ENCODE data around the gene DSTN. TPM values are rescaled to one million over a fixed set of nuclear protein-coding genes. Genes with fewer than 3 reads are reported as not detected.

Gene DSTN
- total and polyA plus RNA-seq, 2 donors (not counting 1 experiment from before 2014, with no cell fraction given), result 6.6 to 13.4 TPM

DNA sequence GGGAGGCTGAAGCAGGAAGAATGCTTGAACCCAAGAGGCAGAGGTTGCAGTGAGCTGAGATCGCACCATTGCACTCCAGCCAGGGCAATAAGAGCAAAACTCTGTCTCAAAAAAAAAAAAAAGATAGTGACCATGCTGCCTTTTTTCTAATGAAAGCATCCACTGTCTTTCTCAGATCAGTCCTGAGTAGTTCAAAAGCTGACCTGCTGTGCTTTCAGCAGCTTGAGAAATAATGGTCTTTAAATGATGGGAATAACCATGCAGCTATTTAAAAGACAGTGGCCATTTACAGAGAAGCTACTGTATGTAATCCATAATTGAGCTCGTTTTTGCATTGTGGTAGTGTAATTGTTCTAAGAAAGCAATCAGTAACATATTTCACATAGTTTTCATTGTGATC is 36.1 kb downstream of the DSTN start:
- Histone ChIP-seq H3K36me3 (replicated peaks in 1 of 2; ENCODE audit: control extremely low read depth in 1 of 2, control insufficient read depth in 1 of 2, extremely low read depth in 1 of 2, insufficient read depth in 2 of 2, low read length in 1 of 2) (peaks cover 0 to 7% of the 10 kb centered on the region in 2 experiments), H2AFZ (ENCODE audit: insufficient read depth, low read depth, low read length, poor library complexity, severe bottlenecking) (no peak overlapping the region), H3K9me3 (ENCODE audit: control extremely low read depth in 1 of 3, control insufficient read depth in 2 of 3, insufficient read depth in 1 of 3, low read length in 2 of 3) (no peaks in the 10 kb centered on the region), H3K79me2 (ENCODE audit: control insufficient read depth, insufficient read depth, low read length) (no peaks in the 10 kb centered on the region), H3K27me3 (replicated peaks in 1 of 4; ENCODE audit: control extremely low read depth in 1 of 4, control insufficient read depth in 3 of 4, insufficient read depth in 4 of 4, low read length in 3 of 4) (no peaks in the 10 kb centered on the region), H3K9ac (ENCODE audit: low read length) (no peak overlapping the region), H3K4me2 (replicated peaks; ENCODE audit: low read depth, low read length, poor library complexity, severe bottlenecking) (no peak overlapping the region), H3K27ac (ENCODE audit: low read length in 2 of 2) (no peak overlapping the region), H3K4me3 (ENCODE audit: control extremely low read depth in 1 of 5, extremely low read depth in 1 of 5, insufficient read depth in 1 of 5, low read depth in 2 of 5, low read length in 4 of 5) (no peak overlapping the region), H4K20me1 (ENCODE audit: control insufficient read depth, insufficient read depth, low read length, poor library complexity, severe bottlenecking) (no peaks in the 10 kb centered on the region), H3K4me1 (ENCODE audit: control insufficient read depth in 2 of 2, insufficient read depth in 2 of 2, low read length in 2 of 2) (peaks cover 11 to 14% of the 10 kb centered on the region in 2 donors)
- Mint-ChIP-seq H3K9me3 (ENCODE audit: insufficient read depth) (no peaks in the 10 kb centered on the region), H3K4me1 (peaks cover 20% of the 10 kb centered on the region), H3K27me3 (no peaks in the 10 kb centered on the region), H3K27ac (no peak overlapping the region), H3K4me3 (no peak overlapping the region)
- 100% methylated on average over 1 of the region's 2 CpGs for WGBS (ENCODE audit: insufficient coverage)
- DNase-seq (no peak), ATAC-seq (ENCODE audit: low read depth) (no peak)
- ChIA-PET CTCF (no interaction called here), POLR2A (interaction anchor here (0.6 kb wide), 1 partner anchor 50 kb away, joined by 3 read pairs; no protein-coding TSS in a partner anchor)
- intact Hi-C loops (cut with micrococcal nuclease), result no loop called here
- TF ChIP-seq, protein P1, sequence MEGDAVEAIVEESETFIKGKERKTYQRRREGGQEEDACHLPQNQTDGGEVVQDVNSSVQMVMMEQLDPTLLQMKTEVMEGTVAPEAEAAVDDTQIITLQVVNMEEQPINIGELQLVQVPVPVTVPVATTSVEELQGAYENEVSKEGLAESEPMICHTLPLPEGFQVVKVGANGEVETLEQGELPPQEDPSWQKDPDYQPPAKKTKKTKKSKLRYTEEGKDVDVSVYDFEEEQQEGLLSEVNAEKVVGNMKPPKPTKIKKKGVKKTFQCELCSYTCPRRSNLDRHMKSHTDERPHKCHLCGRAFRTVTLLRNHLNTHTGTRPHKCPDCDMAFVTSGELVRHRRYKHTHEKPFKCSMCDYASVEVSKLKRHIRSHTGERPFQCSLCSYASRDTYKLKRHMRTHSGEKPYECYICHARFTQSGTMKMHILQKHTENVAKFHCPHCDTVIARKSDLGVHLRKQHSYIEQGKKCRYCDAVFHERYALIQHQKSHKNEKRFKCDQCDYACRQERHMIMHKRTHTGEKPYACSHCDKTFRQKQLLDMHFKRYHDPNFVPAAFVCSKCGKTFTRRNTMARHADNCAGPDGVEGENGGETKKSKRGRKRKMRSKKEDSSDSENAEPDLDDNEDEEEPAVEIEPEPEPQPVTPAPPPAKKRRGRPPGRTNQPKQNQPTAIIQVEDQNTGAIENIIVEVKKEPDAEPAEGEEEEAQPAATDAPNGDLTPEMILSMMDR (IDR thresholded peaks at IDR 0.05), result no peak
- TF ChIP-seq EZH2 (IDR thresholded peaks at IDR 0.05; ENCODE audit: borderline replicate concordance, insufficient read depth, low read depth, low read length, poor library complexity, severe bottlenecking), result no peak

DNA sequence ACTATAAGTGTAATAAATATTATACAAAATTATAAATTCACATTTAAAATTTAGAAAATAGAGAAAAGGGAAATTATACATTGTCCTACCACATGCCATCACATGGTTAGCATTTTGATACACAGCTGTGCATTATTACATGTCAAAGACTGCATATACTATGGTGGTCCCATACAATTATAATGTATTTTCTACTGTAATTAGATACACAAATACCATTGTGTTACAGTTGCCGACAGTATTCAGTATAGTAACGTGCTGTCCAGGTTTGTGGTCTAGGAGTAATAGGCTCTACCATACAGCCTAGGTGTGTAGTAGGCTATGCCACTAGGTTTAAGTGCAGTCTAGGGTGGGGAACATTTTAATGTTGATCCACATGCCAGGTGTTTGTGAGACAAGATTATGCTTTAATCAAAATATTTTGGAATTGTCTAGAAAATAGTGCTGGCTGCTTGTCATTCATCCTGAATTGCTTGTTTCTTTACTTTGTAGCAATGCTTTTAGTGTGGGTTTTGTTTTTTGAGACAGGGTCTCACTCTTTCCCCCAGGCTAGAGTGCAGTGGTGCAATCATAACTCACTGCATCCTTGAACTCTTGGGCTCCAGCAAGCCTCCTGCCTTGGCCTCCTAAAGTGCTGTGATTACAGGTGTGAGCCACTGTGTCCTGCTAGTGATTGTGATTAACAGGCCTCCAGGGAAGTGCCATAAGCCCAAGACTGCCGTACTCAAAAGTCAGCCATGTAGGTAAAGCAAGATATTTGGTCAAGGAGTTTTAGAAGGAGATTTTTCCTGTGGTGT is 39.0 kb downstream of the DSTN start:
- peaks cover 16% of the 10 kb centered on the region for H3K4me1 Mint-ChIP-seq
- no peaks in the 10 kb centered on the region for H3K9me3 Mint-ChIP-seq (ENCODE audit: insufficient read depth)
- 92% methylated on average over 1 of the region's 3 CpGs for WGBS (ENCODE audit: insufficient coverage)
- no peak for DNase-seq
- no peak overlapping the region for H3K4me3 ChIP-seq (ENCODE audit: control extremely low read depth in 1 of 5, extremely low read depth in 1 of 5, insufficient read depth in 1 of 5, low read depth in 2 of 5, low read length in 4 of 5)
- H3K36me3 ChIP-seq (replicated peaks in 1 of 2; ENCODE audit: control extremely low read depth in 1 of 2, control insufficient read depth in 1 of 2, extremely low read depth in 1 of 2, insufficient read depth in 2 of 2, low read length in 1 of 2), result peaks cover 0 to 7% of the 10 kb centered on the region in 2 experiments
- ATAC-seq (ENCODE audit: low read depth), result no peak
- no peak overlapping the region for H3K27ac Mint-ChIP-seq
- no peak for TF ChIP-seq EZH2 (IDR thresholded peaks at IDR 0.05; ENCODE audit: borderline replicate concordance, insufficient read depth, low read depth, low read length, poor library complexity, severe bottlenecking)
- TF ChIP-seq, protein P1 (IDR thresholded peaks at IDR 0.05), result no peak
- H3K4me3 Mint-ChIP-seq, result no peak overlapping the region
- no peaks in the 10 kb centered on the region for H3K9me3 ChIP-seq (ENCODE audit: control extremely low read depth in 1 of 3, control insufficient read depth in 2 of 3, insufficient read depth in 1 of 3, low read length in 2 of 3)
- H3K27me3 Mint-ChIP-seq, result no peaks in the 10 kb centered on the region
- ChIA-PET CTCF (no interaction called here), POLR2A (no interaction called here)
- no peak overlapping the region for H2AFZ ChIP-seq (ENCODE audit: insufficient read depth, low read depth, low read length, poor library complexity, severe bottlenecking)
- no peak overlapping the region for H3K4me2 ChIP-seq (replicated peaks; ENCODE audit: low read depth, low read length, poor library complexity, severe bottlenecking)
- H4K20me1 ChIP-seq (ENCODE audit: control insufficient read depth, insufficient read depth, low read length, poor library complexity, severe bottlenecking), result no peaks in the 10 kb centered on the region
- H3K9ac ChIP-seq (ENCODE audit: low read length), result no peak overlapping the region
- H3K4me1 ChIP-seq (ENCODE audit: control insufficient read depth in 2 of 2, insufficient read depth in 2 of 2, low read length in 2 of 2), result peaks cover 11 to 16% of the 10 kb centered on the region in 2 donors
- H3K79me2 ChIP-seq (ENCODE audit: control insufficient read depth, insufficient read depth, low read length), result no peaks in the 10 kb centered on the region
- intact Hi-C loops (cut with micrococcal nuclease), result no loop called here
- H3K27me3 ChIP-seq (replicated peaks in 1 of 4; ENCODE audit: control extremely low read depth in 1 of 4, control insufficient read depth in 3 of 4, insufficient read depth in 4 of 4, low read length in 3 of 4), result no peaks in the 10 kb centered on the region
- no peak overlapping the region for H3K27ac ChIP-seq (ENCODE audit: low read length in 2 of 2)

Measured in B cell (primary cell).